Kidney (tissue), 11 donors: ENCODE measurements around the gene POTEJ. TPM values are rescaled to one million over a fixed set of nuclear protein-coding genes. Genes with fewer than 3 reads are reported as not detected.
A peak's percentile ranks its signal among the peaks of the same experiment; 100 is the strongest.
"Not testable (repeated sequence)": the region's sequence is repeated elsewhere in the genome, so short reads cannot be mapped to it uniquely, and the experiment has no call there.

Source experiments
- DNase-seq, 5 donors: peaks; one replicate each; pipeline ENCODE4 v3.0.0-alpha.2; 2013 to 2020
- FAIRE-seq: peaks from 2 replicates; lab custom pipeline; 2012; peaks lifted over from hg19 to GRCh38; lab: Jason Lieb, UNC
- H3K27ac ChIP-seq, 2 donors: one replicate each; pipeline ENCODE4 v1.7.0; 2013; ENCODE audit warnings: low read depth in 2 of 2, low read length in 2 of 2, inconsistent platforms in 1 of 2
- H3K27me3 ChIP-seq: one replicate; pipeline ENCODE4 v1.7.1; 2013; ENCODE audit warnings: low read length, inconsistent platforms; ENCODE audit not compliant: control insufficient read depth, insufficient read depth
- H3K36me3 ChIP-seq, 3 donors: one replicate each; pipeline versions ENCODE4 v1.7.0 to v1.7.1; 2013; ENCODE audit warnings: low read length in 3 of 3, control low read depth in 1 of 3, inconsistent platforms in 1 of 3; ENCODE audit not compliant: insufficient read depth in 3 of 3, control insufficient read depth in 2 of 3
- H3K4me1 ChIP-seq, 3 donors: one replicate each; pipeline versions ENCODE4 v1.7.0 to v1.7.1; 2013; ENCODE audit warnings: low read length in 3 of 3, inconsistent platforms in 1 of 3, low read depth in 1 of 3; ENCODE audit not compliant: control insufficient read depth in 2 of 3, insufficient read depth in 2 of 3
- H3K4me3 ChIP-seq, 3 donors: one replicate each; pipeline versions ENCODE4 v1.7.0 to v1.8.1; 2013; ENCODE audit warnings: low read length in 3 of 3, control low read depth in 1 of 3, inconsistent platforms in 1 of 3
- H3K9ac ChIP-seq, 3 donors: one replicate each; pipeline versions ENCODE4 v1.7.0 to v1.7.1; 2013; ENCODE audit warnings: low read length in 3 of 3, control low read depth in 1 of 3, inconsistent platforms in 1 of 3
- H3K9me3 ChIP-seq, 3 donors: one replicate each; pipeline versions ENCODE4 v1.7.0 to v1.7.1; 2013; ENCODE audit warnings: low read length in 3 of 3, control low read depth in 1 of 3, inconsistent platforms in 1 of 3; ENCODE audit not compliant: control insufficient read depth in 2 of 3, insufficient read depth in 1 of 3
- intact Hi-C: fragments of 100-400 bp; cut with DNase I; formaldehyde crosslinking; loops from one replicate; pipeline ENCODE4 v1.11.1; 2022
- polyA plus RNA-seq: library from polyadenylated mRNA; stranded (reverse); fragments of 350-450 nt; fragmentation: Illumina TruSeq; extraction: RNeasy Lipid Tissue Mini Kit (QIAGEN cat#74804); gene quantifications from one replicate; pipeline ENCODE4 v1.2.3, GENCODE V29; 2014; ENCODE audit warnings: low read depth, low replicate concordance; ENCODE audit not compliant: insufficient read depth
- total RNA-seq: library from RNA; stranded (reverse); fragmentation: NEBNext Ultra II Directional; extraction: Animal tissue kit (Norgen Biotek cat#: 25700); gene quantifications from one replicate; pipeline ENCODE4 v1.2.1, GENCODE V29; 2021
- donor health status: control.
- donor health status: control.
- donor health status: DM: yes; HTN: yes; CAD: no.
- donor health status: Normal renal cell carcinoma (clear cell type).

The POTEJ gene
- total and polyA plus RNA-seq, 2 donors from 2014 or later = not detected

DNA sequence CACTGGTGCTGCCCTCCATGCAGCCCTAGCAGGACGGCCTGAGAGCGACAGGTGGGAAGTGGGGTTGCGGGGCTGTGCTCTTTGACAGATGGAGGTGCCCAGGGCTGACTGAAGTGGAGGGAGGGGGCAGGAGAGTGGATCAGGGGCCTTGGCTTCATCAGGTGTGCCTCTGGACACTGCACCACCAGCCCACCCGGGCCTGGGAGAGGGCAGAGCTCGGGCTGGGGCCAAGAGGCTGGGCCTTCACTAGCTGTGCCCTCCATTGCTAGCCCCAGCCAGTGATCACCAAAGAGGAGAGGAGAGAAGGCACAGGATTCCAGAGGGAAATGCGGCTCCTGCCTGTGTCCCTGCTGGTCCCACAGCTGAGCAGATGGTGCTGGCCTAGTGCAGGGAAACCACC is 14.5 kb upstream of the POTEJ start:
- H3K27ac ChIP-seq, H3K27me3 ChIP-seq, H3K4me3 ChIP-seq, intact Hi-C loops, H3K9me3 ChIP-seq, H3K4me1 ChIP-seq, H3K9ac ChIP-seq, H3K36me3 ChIP-seq, FAIRE-seq: not testable (repeated sequence)
- DNase-seq = peak in 1 of 5 donors; percentile 27

DNA sequence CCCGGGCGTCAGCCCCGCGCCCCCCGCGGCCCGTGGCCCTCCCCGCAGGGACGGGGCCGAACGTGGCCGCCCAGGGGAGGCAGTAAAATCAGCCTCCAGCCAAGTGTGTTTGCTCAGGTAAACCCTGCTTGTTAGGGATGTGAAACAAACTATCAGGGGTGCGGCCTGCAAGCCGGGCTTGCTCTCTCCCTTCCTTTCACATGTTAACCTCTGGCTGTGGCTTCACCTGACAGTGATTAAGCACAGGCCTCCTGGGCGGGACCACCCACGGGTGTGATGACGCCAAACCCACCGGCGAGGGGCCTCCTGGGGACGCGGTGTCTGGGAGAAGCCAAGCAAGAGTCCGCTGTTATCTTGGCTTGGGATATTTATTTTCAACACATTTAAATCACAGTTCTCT is 13.2 kb upstream of the POTEJ start:
- H3K36me3 ChIP-seq, DNase-seq, H3K9me3 ChIP-seq, H3K27me3 ChIP-seq, H3K4me3 ChIP-seq, intact Hi-C loops, FAIRE-seq, H3K4me1 ChIP-seq, H3K27ac ChIP-seq, H3K9ac ChIP-seq: not testable (repeated sequence)

DNA sequence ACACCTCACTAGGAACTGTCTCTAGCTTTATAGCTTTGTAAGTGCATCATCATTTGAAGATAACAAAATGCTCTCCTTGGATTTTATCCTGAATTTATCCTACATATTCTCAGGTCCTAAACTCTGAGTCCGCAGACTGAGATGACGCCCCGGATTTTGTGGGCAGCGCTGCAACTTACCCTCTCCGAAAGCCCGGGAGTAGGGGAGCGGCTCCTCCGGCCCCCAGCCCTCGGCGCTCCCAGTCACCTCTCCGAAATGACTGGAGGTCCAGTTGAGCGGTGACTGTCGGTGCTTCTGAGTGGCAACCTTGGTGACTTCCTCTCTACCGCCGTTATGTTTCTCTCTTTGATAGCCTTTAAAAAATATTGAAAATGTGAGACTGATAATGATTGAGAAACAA is 12.8 kb upstream of the POTEJ start:
- H3K27me3 ChIP-seq, H3K4me3 ChIP-seq, H3K27ac ChIP-seq, H3K4me1 ChIP-seq, FAIRE-seq, H3K9me3 ChIP-seq, H3K9ac ChIP-seq, intact Hi-C loops, H3K36me3 ChIP-seq: not testable (repeated sequence)
- peak in 1 of 5 donors; percentile 22 for DNase-seq

DNA sequence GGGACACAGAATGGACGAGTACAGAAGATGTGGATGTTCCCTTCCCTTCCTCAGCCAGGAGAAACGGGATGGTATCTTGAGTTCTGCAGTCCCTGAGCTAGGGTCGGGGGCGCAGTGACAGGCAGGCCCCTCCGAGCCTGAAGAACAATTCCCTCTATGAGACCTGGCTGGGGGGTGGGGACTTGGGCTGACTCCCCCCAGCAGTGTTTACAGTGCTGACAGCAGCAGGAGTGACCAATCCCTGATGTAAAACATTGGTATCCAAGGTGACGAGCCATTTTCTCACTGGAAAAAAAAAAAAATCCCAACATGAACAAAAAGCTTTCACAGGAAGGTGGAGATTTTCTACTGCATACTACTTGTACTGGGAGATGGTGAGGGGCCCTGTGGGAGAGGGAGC is 11.8 kb upstream of the POTEJ start, which contains the start of gene CFC1:
Gene CFC1 (minus strand): TSS at position 183 of the 400 bp plus-strand sequence. CDS start 288 bp downstream, outside the sequence.
- H3K36me3 ChIP-seq, DNase-seq, H3K4me3 ChIP-seq, H3K9me3 ChIP-seq, H3K4me1 ChIP-seq, H3K27ac ChIP-seq, FAIRE-seq, intact Hi-C loops, H3K27me3 ChIP-seq, H3K9ac ChIP-seq: not testable (repeated sequence)

DNA sequence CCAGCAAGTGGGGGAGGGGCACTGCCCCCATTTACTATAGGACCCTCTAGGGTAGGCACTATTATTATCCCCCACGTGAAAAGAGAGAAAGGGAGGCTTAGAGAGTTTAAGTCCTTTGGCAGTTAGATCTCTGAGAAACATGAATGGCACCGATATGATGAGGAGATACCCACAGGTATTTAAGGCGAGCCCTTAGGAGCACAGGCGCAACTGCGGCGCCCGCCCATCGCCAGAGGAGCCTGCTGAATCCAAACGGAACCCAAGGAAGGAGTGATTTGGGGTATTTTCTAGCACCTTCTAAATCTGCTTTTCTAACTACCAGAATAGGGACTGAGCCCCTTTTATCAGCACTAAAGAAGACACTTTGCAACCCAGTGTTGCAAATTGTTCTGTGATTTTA is 11.3 kb upstream of the POTEJ start:
- H3K27me3 ChIP-seq, H3K27ac ChIP-seq, H3K4me1 ChIP-seq, H3K36me3 ChIP-seq, intact Hi-C loops, H3K4me3 ChIP-seq, H3K9ac ChIP-seq, FAIRE-seq, H3K9me3 ChIP-seq: not testable (repeated sequence)
- peak in 1 of 5 donors; percentile 46 for DNase-seq

DNA sequence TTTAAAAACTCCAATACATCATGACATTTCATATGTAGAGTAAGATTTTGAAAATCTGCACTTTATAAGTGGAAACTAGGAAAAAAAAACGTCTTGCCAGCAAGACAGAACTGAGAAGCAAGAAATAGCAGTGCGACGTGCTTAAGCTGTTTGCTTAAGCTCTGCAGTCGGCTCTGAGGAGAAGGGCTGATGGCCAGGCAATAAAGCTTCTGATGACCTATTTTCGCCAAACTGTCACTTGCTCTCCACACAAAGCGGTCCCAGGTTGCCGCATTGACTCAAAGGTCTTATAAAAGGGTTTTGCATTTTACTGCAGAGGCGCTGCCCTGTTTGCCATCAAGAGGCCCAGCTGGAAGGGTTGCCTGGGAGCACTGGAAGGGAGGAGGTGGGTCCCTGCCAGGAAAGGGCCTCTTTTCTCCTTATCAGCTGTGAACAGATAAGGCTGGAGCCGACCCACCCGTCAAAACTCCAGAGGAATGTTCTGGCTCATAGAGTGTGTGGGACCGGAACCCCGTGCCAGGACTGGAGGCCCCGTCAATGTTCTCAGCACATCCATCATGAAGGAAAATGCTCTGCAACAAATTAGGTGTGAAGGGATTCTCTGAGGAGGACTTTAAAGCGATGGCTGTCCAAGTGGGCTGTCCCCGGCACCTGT is 9.5 kb upstream of the POTEJ start:
- H3K4me3 ChIP-seq, H3K4me1 ChIP-seq, H3K36me3 ChIP-seq, DNase-seq, H3K27ac ChIP-seq, intact Hi-C loops, H3K27me3 ChIP-seq, H3K9me3 ChIP-seq, FAIRE-seq, H3K9ac ChIP-seq: not testable (repeated sequence)

DNA sequence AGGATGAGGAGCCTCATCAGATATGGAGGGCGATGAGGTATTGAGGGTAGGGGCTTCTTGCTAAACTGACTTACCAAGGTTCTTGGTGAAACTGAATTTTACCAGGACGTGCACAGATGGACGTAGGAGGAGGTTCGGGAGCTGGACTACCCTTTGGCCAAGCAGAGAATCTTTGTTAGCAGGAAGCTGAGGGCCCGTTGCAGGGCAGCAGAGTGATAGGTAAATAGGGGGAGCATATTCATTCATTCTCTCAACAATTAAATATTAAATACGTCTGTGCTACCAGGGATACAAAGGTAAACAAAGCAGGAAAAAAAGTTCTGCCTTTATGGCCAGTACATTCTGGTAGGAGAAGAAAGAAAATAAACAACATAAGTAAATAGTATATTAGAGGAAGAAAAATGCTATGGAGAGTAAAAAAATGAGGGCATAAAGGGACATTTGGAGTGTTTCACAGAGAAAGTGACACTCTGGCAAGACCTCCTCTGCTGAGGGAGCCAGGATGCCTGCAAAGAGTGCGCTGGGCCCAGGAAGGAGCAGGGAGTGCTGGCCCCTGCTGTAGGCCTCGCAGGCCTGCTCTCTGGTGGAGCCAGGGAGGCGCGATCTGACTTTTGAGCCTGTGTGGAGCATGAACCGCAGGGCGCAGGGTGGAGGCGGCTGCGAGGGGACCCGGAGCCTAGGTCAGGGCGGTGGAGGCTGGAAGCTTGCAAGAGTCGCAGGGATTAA is 2.8 kb upstream of the POTEJ start:
- FAIRE-seq, intact Hi-C loops, H3K27ac ChIP-seq, DNase-seq, H3K4me1 ChIP-seq, H3K9me3 ChIP-seq, H3K27me3 ChIP-seq, H3K36me3 ChIP-seq, H3K9ac ChIP-seq, H3K4me3 ChIP-seq: not testable (repeated sequence)
